Measurements from ENCODE around the gene RHCE. TPM values are rescaled to one million over a fixed set of nuclear protein-coding genes. Genes with fewer than 3 reads are reported as not detected.

Gene RHCE
- total RNA-seq, 2 experiments from 2014 or later = 0.25 to 1.1 TPM

- TF ChIP-seq, protein P1, sequence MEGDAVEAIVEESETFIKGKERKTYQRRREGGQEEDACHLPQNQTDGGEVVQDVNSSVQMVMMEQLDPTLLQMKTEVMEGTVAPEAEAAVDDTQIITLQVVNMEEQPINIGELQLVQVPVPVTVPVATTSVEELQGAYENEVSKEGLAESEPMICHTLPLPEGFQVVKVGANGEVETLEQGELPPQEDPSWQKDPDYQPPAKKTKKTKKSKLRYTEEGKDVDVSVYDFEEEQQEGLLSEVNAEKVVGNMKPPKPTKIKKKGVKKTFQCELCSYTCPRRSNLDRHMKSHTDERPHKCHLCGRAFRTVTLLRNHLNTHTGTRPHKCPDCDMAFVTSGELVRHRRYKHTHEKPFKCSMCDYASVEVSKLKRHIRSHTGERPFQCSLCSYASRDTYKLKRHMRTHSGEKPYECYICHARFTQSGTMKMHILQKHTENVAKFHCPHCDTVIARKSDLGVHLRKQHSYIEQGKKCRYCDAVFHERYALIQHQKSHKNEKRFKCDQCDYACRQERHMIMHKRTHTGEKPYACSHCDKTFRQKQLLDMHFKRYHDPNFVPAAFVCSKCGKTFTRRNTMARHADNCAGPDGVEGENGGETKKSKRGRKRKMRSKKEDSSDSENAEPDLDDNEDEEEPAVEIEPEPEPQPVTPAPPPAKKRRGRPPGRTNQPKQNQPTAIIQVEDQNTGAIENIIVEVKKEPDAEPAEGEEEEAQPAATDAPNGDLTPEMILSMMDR (IDR thresholded peaks at IDR 0.05) = no peak
- Histone ChIP-seq H3K4me3 (ENCODE audit: low read length) (no peak overlapping the region), H3K36me3 (ENCODE audit: insufficient read depth, low read length) (peaks cover 17% of the 10 kb centered on the region), H3K9me3 (ENCODE audit: control insufficient read depth in 1 of 2, insufficient read depth in 1 of 2, low read length in 2 of 2) (no peaks in the 10 kb centered on the region), H3K27me3 (ENCODE audit: control insufficient read depth in 1 of 2, insufficient read depth in 2 of 2, low read length in 2 of 2) (no peaks in the 10 kb centered on the region), H3K27ac (ENCODE audit: low read depth in 1 of 2, low read length in 2 of 2) (no peak overlapping the region), H3K4me1 (ENCODE audit: insufficient read depth, low read length) (peaks cover 6% of the 10 kb centered on the region)
- Mint-ChIP-seq H3K4me3 (peak overlapping the region; percentile 20), H3K9me3 (no peaks in the 10 kb centered on the region), H3K27ac (peak overlapping the region; percentile 59), H3K4me1 (ENCODE audit: low read depth) (peaks cover 51% of the 10 kb centered on the region), H3K36me3 (ENCODE audit: low read depth) (peaks cover 47% of the 10 kb centered on the region), H3K27me3 (no peaks in the 10 kb centered on the region)
- ChIA-PET CTCF (interaction anchor here (1.2 kb wide), 2 partner anchors 20 to 42 kb away, joined by 3 to 4 read pairs; no protein-coding TSS in a partner anchor), POLR2A (interaction anchor here (0.7 to 2.5 kb wide), 4 partner anchors 9 to 470 kb away, joined by 3 to 11 read pairs (median 4); partner anchors contain the start of genes MACO1 and MTFR1L)
- DNase-seq (no peak), ATAC-seq (ENCODE audit: poor library complexity) (peak; percentile 11)
- intact Hi-C loops (cut with DNase I, micrococcal nuclease) = no loop called here
Observed at GRCh38 chr1:25467616-25468015, 47.0 kb upstream of the RHCE start.

DNA sequence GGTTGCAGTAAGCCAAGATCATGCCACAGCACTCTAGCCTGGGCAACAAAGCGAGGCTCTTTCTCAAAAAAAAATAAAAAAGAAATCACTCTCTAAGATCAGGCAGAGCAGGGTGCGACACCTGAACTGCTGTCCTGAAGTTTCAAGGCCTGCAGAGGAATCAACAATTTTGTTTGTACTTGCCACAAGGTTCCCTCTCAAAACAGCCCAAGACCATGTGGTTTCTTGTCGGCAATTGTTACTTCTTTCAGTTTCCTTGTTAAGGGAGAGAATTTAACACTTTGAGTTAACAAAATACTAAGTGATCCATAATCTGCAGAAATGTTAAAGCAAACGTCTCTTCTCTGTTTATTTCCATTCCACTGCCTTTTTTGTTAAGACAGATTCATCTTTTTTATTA lies 46.6 kb upstream of the RHCE start:
- POLR2A ChIA-PET = interaction anchor here (1.0 to 2.5 kb wide), 3 partner anchors 9 to 352 kb away, joined by 3 to 11 read pairs (median 4); partner anchors contain the start of genes MACO1 and MTFR1L
- TF ChIP-seq, protein P1 (IDR thresholded peaks at IDR 0.05) = no peak

GRCh38 chr1:25462732-25463131 lies 42.1 kb upstream of the RHCE start:
- H3K9me3 Mint-ChIP-seq = no peaks in the 10 kb centered on the region
- no peaks in the 10 kb centered on the region for H3K9me3 ChIP-seq (ENCODE audit: control insufficient read depth in 1 of 2, insufficient read depth in 1 of 2, low read length in 2 of 2)
- CTCF ChIA-PET = no interaction called here

More for the DNA sequence above, 46.6 kb upstream of the RHCE start:
- H3K4me1 ChIP-seq (ENCODE audit: insufficient read depth, low read length) = peaks cover 6% of the 10 kb centered on the region
- H3K27ac ChIP-seq (ENCODE audit: low read depth in 1 of 2, low read length in 2 of 2) = no peak overlapping the region
- no peaks in the 10 kb centered on the region for H3K9me3 ChIP-seq (ENCODE audit: control insufficient read depth in 1 of 2, insufficient read depth in 1 of 2, low read length in 2 of 2)
- ATAC-seq (ENCODE audit: poor library complexity) = no peak
- Mint-ChIP-seq H3K4me1 (ENCODE audit: low read depth) (peaks cover 50% of the 10 kb centered on the region), H3K9me3 (no peaks in the 10 kb centered on the region), H3K36me3 (ENCODE audit: low read depth) (peaks cover 47% of the 10 kb centered on the region), H3K4me3 (no peak overlapping the region), H3K27ac (peak overlapping the region; percentile 59), H3K27me3 (no peaks in the 10 kb centered on the region)
- CTCF ChIA-PET = no interaction called here
- H3K27me3 ChIP-seq (ENCODE audit: control insufficient read depth in 1 of 2, insufficient read depth in 2 of 2, low read length in 2 of 2) = no peaks in the 10 kb centered on the region
- DNase-seq = peak in 1 of 14 experiments; percentile 16
- no peak overlapping the region for H3K4me3 ChIP-seq (ENCODE audit: low read length)
- peaks cover 20% of the 10 kb centered on the region for H3K36me3 ChIP-seq (ENCODE audit: insufficient read depth, low read length)
- intact Hi-C loops (cut with DNase I, micrococcal nuclease) = no loop called here

More at GRCh38 chr1:25462732-25463131, 42.1 kb upstream of the RHCE start:
- H3K4me1 Mint-ChIP-seq (ENCODE audit: low read depth) = peaks cover 34% of the 10 kb centered on the region
- H3K36me3 Mint-ChIP-seq (ENCODE audit: low read depth) = peaks cover 70% of the 10 kb centered on the region
- Histone ChIP-seq H3K27me3 (ENCODE audit: control insufficient read depth in 1 of 2, insufficient read depth in 2 of 2, low read length in 2 of 2) (no peaks in the 10 kb centered on the region), H3K36me3 (ENCODE audit: insufficient read depth, low read length) (peaks cover 46% of the 10 kb centered on the region), H3K27ac (ENCODE audit: low read depth in 1 of 2, low read length in 2 of 2) (no peak overlapping the region), H3K4me3 (ENCODE audit: low read length) (no peak overlapping the region), H3K4me1 (ENCODE audit: insufficient read depth, low read length) (peaks cover 6% of the 10 kb centered on the region)
- no peaks in the 10 kb centered on the region for H3K27me3 Mint-ChIP-seq
- DNase-seq (no peak), ATAC-seq (ENCODE audit: poor library complexity) (no peak)
- POLR2A ChIA-PET = interaction anchor here (0.7 kb wide), 1 partner anchor 31 kb away, joined by 4 read pairs; no protein-coding TSS in a partner anchor
- intact Hi-C loops (cut with DNase I, micrococcal nuclease) = no loop called here
- peak overlapping the region; percentile 2 for H3K27ac Mint-ChIP-seq
- TF ChIP-seq, protein P1 (IDR thresholded peaks at IDR 0.05) = no peak
- H3K4me3 Mint-ChIP-seq = no peak overlapping the region

All from CD4-positive, alpha-beta T cell (primary cell).